WTC11 (cell line): ENCODE results near the gene ADPRS. TPM values are rescaled to one million over a fixed set of nuclear protein-coding genes. Genes with fewer than 3 reads are reported as not detected.

Source experiments
- ATAC-seq: fragments of 200-7000 bp; cut with Tn5 transposase; 2 replicates; pipeline ENCODE4 v1.10.0; 2021; ENCODE audit warnings: mild to moderate bottlenecking, moderate library complexity
- CTCF ChIA-PET: fragments of 300-600 bp; sonication (Branson Sonifier 250); formaldehyde crosslinking; loops from one replicate; lab custom pipeline; 2021; ENCODE audit warnings: antibody characterized with exemption; lab: Charles Lee
- POLR2A ChIA-PET: fragments of 350-600 bp; sonication (Branson Sonifier 250); formaldehyde crosslinking; loops from one replicate; lab custom pipeline; 2021; ENCODE audit warnings: antibody characterized with exemption; lab: Charles Lee
- DNase-seq: peaks from one replicate; pipeline ENCODE4 v3.0.0; 2021; ENCODE audit warnings: low spot score
- H3K27ac Mint-ChIP-seq: 2 replicates; pipeline ENCODE4 v1.8.0; 2021; ENCODE audit warnings: mixed read lengths
- H3K27me3 Mint-ChIP-seq: 2 replicates; pipeline ENCODE4 v1.8.0; 2021; ENCODE audit warnings: low read depth, mild to moderate bottlenecking, moderate library complexity, mixed read lengths
- H3K36me3 Mint-ChIP-seq: 2 replicates; pipeline ENCODE4 v1.8.0; 2021; ENCODE audit warnings: mixed read lengths
- H3K4me1 Mint-ChIP-seq: 2 replicates; pipeline ENCODE4 v1.8.0; 2022; ENCODE audit warnings: mixed read lengths
- H3K4me3 Mint-ChIP-seq: 2 replicates; pipeline ENCODE4 v1.8.0; 2021; ENCODE audit warnings: mild to moderate bottlenecking, moderate library complexity, mixed read lengths
- H3K9me3 Mint-ChIP-seq: 2 replicates; pipeline ENCODE4 v1.8.0; 2021; ENCODE audit warnings: mixed read lengths
- HMGA2 ChIP-seq: fragments of 250-450 bp; sonication (Bioruptor Pico); IDR thresholded peaks from 2 replicates; pipeline ENCODE4 v1.4.0; 2021; ENCODE audit warnings: mild to moderate bottlenecking, moderate library complexity
- OVOL2 ChIP-seq: fragments of 250-450 bp; sonication (Bioruptor Pico); IDR thresholded peaks from 2 replicates; pipeline ENCODE4 v1.9.0; 2021; ENCODE audit warnings: mild to moderate bottlenecking, borderline replicate concordance
- USF2 ChIP-seq: sonication (generic); formaldehyde crosslinking; IDR thresholded peaks from 2 replicates; pipeline ENCODE4 v1.8.1; 2023; ENCODE audit warnings: mild to moderate bottlenecking, missing genetic modification reagents, moderate library complexity
- ZMAT4 ChIP-seq: fragments of 250-450 bp; sonication (Bioruptor Pico); IDR thresholded peaks from 2 replicates; pipeline ENCODE4 v1.9.0; 2021; ENCODE audit warnings: mild to moderate bottlenecking
- ZNF263 ChIP-seq: sonication (generic); formaldehyde crosslinking; IDR thresholded peaks from 2 replicates; pipeline ENCODE4 v1.8.1; 2022; ENCODE audit warnings: low read depth, mild to moderate bottlenecking, moderate library complexity, missing genetic modification reagents
- ZNF425 ChIP-seq: fragments of 250-450 bp; sonication (Bioruptor Pico); conservative IDR thresholded peaks from 2 replicates; pipeline ENCODE4 v1.9.0; 2021; ENCODE audit warnings: mild to moderate bottlenecking
- total RNA-seq: library from RNA; stranded (reverse); gene quantifications from 3 replicates; pipeline ENCODE4 v1.2.3, GENCODE V29; 2021
- TF ChIP-seq, protein P1 (sequence below): sonication (generic); formaldehyde crosslinking; IDR thresholded peaks from 2 replicates; pipeline ENCODE4 v1.8.1; 2022; ENCODE audit warnings: mild to moderate bottlenecking, moderate library complexity, missing genetic modification reagents
- TF ChIP-seq, protein P2 (sequence below): sonication (generic); formaldehyde crosslinking; IDR thresholded peaks from 2 replicates; pipeline ENCODE4 v1.8.1; 2023; ENCODE audit warnings: mild to moderate bottlenecking, missing genetic modification reagents
- TF ChIP-seq, protein P3 (sequence below): fragments of 250-450 bp; sonication (Bioruptor Pico); IDR thresholded peaks from 2 replicates; pipeline ENCODE4 v2.1.2; 2022; ENCODE audit warnings: mild to moderate bottlenecking, moderate library complexity
- TF ChIP-seq, protein P4 (sequence below): sonication (generic); formaldehyde crosslinking; IDR thresholded peaks from 2 replicates; pipeline ENCODE4 v1.8.0; 2023; ENCODE audit warnings: mild to moderate bottlenecking, missing genetic modification reagents

ADPRS gene
- total RNA-seq, 1 experiment from 2014 or later = 32.7 TPM

- CTCF ChIA-PET = no interaction called here
- Mint-ChIP-seq H3K27me3 (no peaks in the 10 kb centered on the region), H3K27ac (no peak overlapping the region), H3K4me3 (no peak overlapping the region), H3K9me3 (no peaks in the 10 kb centered on the region), H3K4me1 (peaks cover 11% of the 10 kb centered on the region), H3K36me3 (no peaks in the 10 kb centered on the region)
- TF ChIP-seq, protein P1, sequence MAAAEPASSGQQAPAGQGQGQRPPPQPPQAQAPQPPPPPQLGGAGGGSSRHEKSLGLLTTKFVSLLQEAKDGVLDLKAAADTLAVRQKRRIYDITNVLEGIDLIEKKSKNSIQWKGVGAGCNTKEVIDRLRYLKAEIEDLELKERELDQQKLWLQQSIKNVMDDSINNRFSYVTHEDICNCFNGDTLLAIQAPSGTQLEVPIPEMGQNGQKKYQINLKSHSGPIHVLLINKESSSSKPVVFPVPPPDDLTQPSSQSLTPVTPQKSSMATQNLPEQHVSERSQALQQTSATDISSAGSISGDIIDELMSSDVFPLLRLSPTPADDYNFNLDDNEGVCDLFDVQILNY (CRISPR knock-in tag) = no peak
- no peak for TF ChIP-seq OVOL2 (CRISPR knock-in tag)
- TF ChIP-seq, protein P2, sequence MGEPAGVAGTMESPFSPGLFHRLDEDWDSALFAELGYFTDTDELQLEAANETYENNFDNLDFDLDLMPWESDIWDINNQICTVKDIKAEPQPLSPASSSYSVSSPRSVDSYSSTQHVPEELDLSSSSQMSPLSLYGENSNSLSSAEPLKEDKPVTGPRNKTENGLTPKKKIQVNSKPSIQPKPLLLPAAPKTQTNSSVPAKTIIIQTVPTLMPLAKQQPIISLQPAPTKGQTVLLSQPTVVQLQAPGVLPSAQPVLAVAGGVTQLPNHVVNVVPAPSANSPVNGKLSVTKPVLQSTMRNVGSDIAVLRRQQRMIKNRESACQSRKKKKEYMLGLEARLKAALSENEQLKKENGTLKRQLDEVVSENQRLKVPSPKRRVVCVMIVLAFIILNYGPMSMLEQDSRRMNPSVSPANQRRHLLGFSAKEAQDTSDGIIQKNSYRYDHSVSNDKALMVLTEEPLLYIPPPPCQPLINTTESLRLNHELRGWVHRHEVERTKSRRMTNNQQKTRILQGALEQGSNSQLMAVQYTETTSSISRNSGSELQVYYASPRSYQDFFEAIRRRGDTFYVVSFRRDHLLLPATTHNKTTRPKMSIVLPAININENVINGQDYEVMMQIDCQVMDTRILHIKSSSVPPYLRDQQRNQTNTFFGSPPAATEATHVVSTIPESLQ (CRISPR knock-in tag) = no peak
- POLR2A ChIA-PET = no interaction called here
- no peak for DNase-seq
- ATAC-seq = no peak
These were observed 18.3 kb upstream of the ADPRS start for GRCh38 chr1:36070349-36070748.

- CTCF ChIA-PET = no interaction called here
- Mint-ChIP-seq H3K36me3 (no peaks in the 10 kb centered on the region), H3K27me3 (no peaks in the 10 kb centered on the region; the same call in 1 of the 2 replicates), H3K4me1 (peaks cover 3% of the 10 kb centered on the region; the same call in 1 of the 2 replicates), H3K9me3 (no peaks in the 10 kb centered on the region), H3K4me3 (no peak overlapping the region), H3K27ac (no peak overlapping the region)
- TF ChIP-seq HMGA2 (CRISPR knock-in tag) = peak; percentile 94
- no peak for TF ChIP-seq ZMAT4
- POLR2A ChIA-PET = no interaction called here
- no peak for DNase-seq
- no peak for ATAC-seq
These were observed 11.6 kb upstream of the ADPRS start for GRCh38 chr1:36076979-36077573.

- H3K27me3 Mint-ChIP-seq = peaks cover 2% of the 10 kb centered on the region
- ATAC-seq = no peak
These were observed 8.5 kb upstream of the ADPRS start for GRCh38 chr1:36080236-36080635.

More at GRCh38 chr1:36080236-36080635, 8.5 kb upstream of the ADPRS start:
- no peak for DNase-seq
- no peak overlapping the region for H3K4me3 Mint-ChIP-seq
- POLR2A ChIA-PET = no interaction called here
- CTCF ChIA-PET = interaction anchor here (0.9 kb wide), 1 partner anchor 55 kb away, joined by 3 read pairs; no protein-coding TSS in a partner anchor
- no peaks in the 10 kb centered on the region for H3K9me3 Mint-ChIP-seq
- no peak overlapping the region for H3K27ac Mint-ChIP-seq
- H3K4me1 Mint-ChIP-seq = peaks cover 5% of the 10 kb centered on the region
- no peaks in the 10 kb centered on the region for H3K36me3 Mint-ChIP-seq
- TF ChIP-seq, protein P3, sequence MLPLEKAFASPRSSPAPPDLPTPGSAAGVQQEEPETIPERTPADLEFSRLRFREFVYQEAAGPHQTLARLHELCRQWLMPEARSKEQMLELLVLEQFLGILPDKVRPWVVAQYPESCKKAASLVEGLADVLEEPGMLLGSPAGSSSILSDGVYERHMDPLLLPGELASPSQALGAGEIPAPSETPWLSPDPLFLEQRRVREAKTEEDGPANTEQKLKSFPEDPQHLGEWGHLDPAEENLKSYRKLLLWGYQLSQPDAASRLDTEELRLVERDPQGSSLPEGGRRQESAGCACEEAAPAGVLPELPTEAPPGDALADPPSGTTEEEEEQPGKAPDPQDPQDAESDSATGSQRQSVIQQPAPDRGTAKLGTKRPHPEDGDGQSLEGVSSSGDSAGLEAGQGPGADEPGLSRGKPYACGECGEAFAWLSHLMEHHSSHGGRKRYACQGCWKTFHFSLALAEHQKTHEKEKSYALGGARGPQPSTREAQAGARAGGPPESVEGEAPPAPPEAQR (CRISPR knock-in tag) = no peak
- no peak for TF ChIP-seq ZNF263 (CRISPR knock-in tag)
- TF ChIP-seq, protein P4, sequence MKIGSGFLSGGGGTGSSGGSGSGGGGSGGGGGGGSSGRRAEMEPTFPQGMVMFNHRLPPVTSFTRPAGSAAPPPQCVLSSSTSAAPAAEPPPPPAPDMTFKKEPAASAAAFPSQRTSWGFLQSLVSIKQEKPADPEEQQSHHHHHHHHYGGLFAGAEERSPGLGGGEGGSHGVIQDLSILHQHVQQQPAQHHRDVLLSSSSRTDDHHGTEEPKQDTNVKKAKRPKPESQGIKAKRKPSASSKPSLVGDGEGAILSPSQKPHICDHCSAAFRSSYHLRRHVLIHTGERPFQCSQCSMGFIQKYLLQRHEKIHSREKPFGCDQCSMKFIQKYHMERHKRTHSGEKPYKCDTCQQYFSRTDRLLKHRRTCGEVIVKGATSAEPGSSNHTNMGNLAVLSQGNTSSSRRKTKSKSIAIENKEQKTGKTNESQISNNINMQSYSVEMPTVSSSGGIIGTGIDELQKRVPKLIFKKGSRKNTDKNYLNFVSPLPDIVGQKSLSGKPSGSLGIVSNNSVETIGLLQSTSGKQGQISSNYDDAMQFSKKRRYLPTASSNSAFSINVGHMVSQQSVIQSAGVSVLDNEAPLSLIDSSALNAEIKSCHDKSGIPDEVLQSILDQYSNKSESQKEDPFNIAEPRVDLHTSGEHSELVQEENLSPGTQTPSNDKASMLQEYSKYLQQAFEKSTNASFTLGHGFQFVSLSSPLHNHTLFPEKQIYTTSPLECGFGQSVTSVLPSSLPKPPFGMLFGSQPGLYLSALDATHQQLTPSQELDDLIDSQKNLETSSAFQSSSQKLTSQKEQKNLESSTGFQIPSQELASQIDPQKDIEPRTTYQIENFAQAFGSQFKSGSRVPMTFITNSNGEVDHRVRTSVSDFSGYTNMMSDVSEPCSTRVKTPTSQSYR = no peak
- no peak for TF ChIP-seq ZNF425
- no peak for TF ChIP-seq USF2 (CRISPR knock-in tag)
